DMS53 treated with DMSO at 0.1 percent for 48 hours (cell line): ENCODE data around the gene NR1H4.
"Not testable (repeated sequence)": the region's sequence is repeated elsewhere in the genome, so short reads cannot be mapped to it uniquely, and the experiment has no call there.

ENCODE experiments used
- DNase-seq: peaks from one replicate; lab custom pipeline; 2025; ENCODE audit not compliant: unreplicated experiment; lab: John Stamatoyannopoulos, UW

NR1H4 gene

GRCh38 chr12:100473716-100474150 is at the start of gene NR1H4:
TSS of gene NR1H4 (plus strand) at chr12:100473866. CDS start at chr12:100493324, 19,458 bp downstream.
- no peak for DNase-seq

- no peak for DNase-seq
Measured at GRCh38 chr12:100426145-100426544, 47.5 kb upstream of the NR1H4 start.

- no peak for DNase-seq
Measured at GRCh38 chr12:100427078-100427477, 46.6 kb upstream of the NR1H4 start.

- DNase-seq = not testable (repeated sequence)
Measured at GRCh38 chr12:100430251-100430650, 43.4 kb upstream of the NR1H4 start.

- DNase-seq = no peak
Measured at GRCh38 chr12:100433701-100434100, 40.0 kb upstream of the NR1H4 start.

GRCh38 chr12:100434177-100434576 is 39.5 kb upstream of the NR1H4 start:
- no peak for DNase-seq

GRCh38 chr12:100435957-100436356 is 37.7 kb upstream of the NR1H4 start:
- DNase-seq = no peak

- DNase-seq = no peak
Measured at GRCh38 chr12:100437038-100437841, 36.4 kb upstream of the NR1H4 start.

GRCh38 chr12:100439797-100440196 is 33.9 kb upstream of the NR1H4 start:
- no peak for DNase-seq

- no peak for DNase-seq
Measured at GRCh38 chr12:100442403-100442802, 31.3 kb upstream of the NR1H4 start.

GRCh38 chr12:100443434-100443833 is 30.2 kb upstream of the NR1H4 start:
- DNase-seq = no peak

- DNase-seq = no peak
Measured at GRCh38 chr12:100445081-100445481, 28.6 kb upstream of the NR1H4 start.

GRCh38 chr12:100447381-100447780 is 26.3 kb upstream of the NR1H4 start:
- DNase-seq = no peak

GRCh38 chr12:100448656-100449055 is 25.0 kb upstream of the NR1H4 start:
- DNase-seq = no peak

- DNase-seq = no peak
Measured at GRCh38 chr12:100450735-100451134, 22.9 kb upstream of the NR1H4 start.

- no peak for DNase-seq
Measured at GRCh38 chr12:100453951-100454350, 19.7 kb upstream of the NR1H4 start.

GRCh38 chr12:100455896-100456295 is 17.8 kb upstream of the NR1H4 start:
- no peak for DNase-seq

GRCh38 chr12:100458191-100458590 is 15.5 kb upstream of the NR1H4 start:
- no peak for DNase-seq

- no peak for DNase-seq
Measured at GRCh38 chr12:100460702-100461101, 13.0 kb upstream of the NR1H4 start.

GRCh38 chr12:100461330-100461973 is 12.2 kb upstream of the NR1H4 start:
- no peak for DNase-seq

- DNase-seq = no peak
Measured at GRCh38 chr12:100463661-100464060, 10.0 kb upstream of the NR1H4 start.

GRCh38 chr12:100464529-100464928 is 9.1 kb upstream of the NR1H4 start:
- DNase-seq = no peak
